Activated B cell treated with CpG ODN at 0.5 μM for 24 hours (primary cell): ENCODE results near the gene COL19A1. TPM values are rescaled to one million over a fixed set of nuclear protein-coding genes. Genes with fewer than 3 reads are reported as not detected.
"Not testable (repeated sequence)": the region's sequence is repeated elsewhere in the genome, so short reads cannot be mapped to it uniquely, and the experiment has no call there.

Experiments
- ATAC-seq: fragments of 200-7000 bp; cut with Tn5 transposase; one replicate; pipeline ENCODE4 v1.10.0; 2021; ENCODE audit warnings: low read depth, mild to moderate bottlenecking, moderate library complexity
- CTCF ChIA-PET: fragments of 350-600 bp; sonication (Branson Sonifier 250); formaldehyde crosslinking; loops from one replicate; lab custom pipeline; 2021; ENCODE audit warnings: antibody characterized with exemption; lab: Charles Lee
- POLR2A ChIA-PET: fragments of 350-600 bp; sonication (Branson Sonifier 250); formaldehyde crosslinking; loops from one replicate; lab custom pipeline; 2021; ENCODE audit warnings: antibody characterized with exemption; lab: Charles Lee
- DNase-seq: peaks from one replicate; pipeline ENCODE4 v3.0.0; 2022
- H3K27ac Mint-ChIP-seq: one replicate; pipeline ENCODE4 v1.8.0; 2020; ENCODE audit warnings: mixed read lengths
- H3K27me3 Mint-ChIP-seq: one replicate; pipeline ENCODE4 v1.8.0; 2021; ENCODE audit warnings: mixed read lengths
- H3K36me3 Mint-ChIP-seq: one replicate; pipeline ENCODE4 v1.8.0; 2021; ENCODE audit warnings: low read depth, mixed read lengths
- H3K4me1 Mint-ChIP-seq: one replicate; pipeline ENCODE4 v1.8.0; 2021; ENCODE audit warnings: mixed read lengths
- H3K4me3 Mint-ChIP-seq: one replicate; pipeline ENCODE4 v1.8.0; 2020; ENCODE audit warnings: mild to moderate bottlenecking, mixed read lengths
- H3K9me3 Mint-ChIP-seq: one replicate; pipeline ENCODE4 v1.8.0; 2020; ENCODE audit warnings: mixed read lengths
- CTCF ChIP-seq: fragments of 200-600 bp; IDR thresholded peaks from one replicate; pipeline ENCODE4 v1.8.0; 2022; ENCODE audit warnings: antibody characterized with exemption, mild to moderate bottlenecking
- intact Hi-C: fragments of 100-400 bp; cut with micrococcal nuclease; formaldehyde crosslinking; loops from one replicate; pipeline ENCODE4 v1.15.1; 2024
- total RNA-seq: library from RNA; stranded (reverse); gene quantifications from 2 replicates; pipeline ENCODE4 v1.2.3, GENCODE V29; 2022

The COL19A1 gene
- total RNA-seq, 1 donor from 2014 or later, result 54.4 TPM

- H3K4me1 Mint-ChIP-seq, result peaks cover 94% of the 10 kb centered on the region
- intact Hi-C loops, result loop anchor here (5.0 kb wide), 1 partner anchor 33 kb away; no protein-coding TSS in a partner anchor
- no peak overlapping the region for H3K4me3 Mint-ChIP-seq
- ChIA-PET CTCF (no interaction called here), POLR2A (no interaction called here)
- DNase-seq (no peak), ATAC-seq (no peak)
- H3K36me3 Mint-ChIP-seq, result peaks cover 57% of the 10 kb centered on the region
- peak overlapping the region; percentile 99 for H3K27ac Mint-ChIP-seq
- peaks cover 6% of the 10 kb centered on the region for H3K9me3 Mint-ChIP-seq
- no peak for TF ChIP-seq CTCF
- H3K27me3 Mint-ChIP-seq, result no peaks in the 10 kb centered on the region
Measured at GRCh38 chr6:69884231-69884630, 17.9 kb downstream of the COL19A1 start.

GRCh38 chr6:69887026-69887425, 20.7 kb downstream of the COL19A1 start:
- Mint-ChIP-seq H3K4me1 (peaks cover 84% of the 10 kb centered on the region), H3K27ac (peak overlapping the region; percentile 96), H3K36me3 (peaks cover 59% of the 10 kb centered on the region), H3K9me3 (peaks cover 5% of the 10 kb centered on the region), H3K27me3 (no peaks in the 10 kb centered on the region), H3K4me3 (peak overlapping the region; percentile 63)
- CTCF ChIA-PET, result interaction anchor here (1.0 kb wide), 1 partner anchor 19 kb away, joined by 3 read pairs; no protein-coding TSS in a partner anchor
- TF ChIP-seq CTCF, result no peak
- DNase-seq (no peak), ATAC-seq (peak; percentile 77)
- intact Hi-C loops, result no loop called here
- POLR2A ChIA-PET, result interaction anchor here (0.7 to 4.0 kb wide), 4 partner anchors 8 to 90 kb away, joined by 3 to 34 read pairs (median 4); partner anchors contain the start of genes COL19A1 and LMBRD1

- ATAC-seq (no peak), DNase-seq (no peak)
- Mint-ChIP-seq H3K4me1 (peaks cover 79% of the 10 kb centered on the region), H3K27ac (peak overlapping the region; percentile 96), H3K27me3 (no peaks in the 10 kb centered on the region), H3K36me3 (peaks cover 60% of the 10 kb centered on the region), H3K4me3 (peak overlapping the region; percentile 63), H3K9me3 (peaks cover 5% of the 10 kb centered on the region)
- intact Hi-C loops, result no loop called here
- POLR2A ChIA-PET, result interaction anchor here (1.4 to 4.0 kb wide), 2 partner anchors 21 to 91 kb away, joined by 4 to 34 read pairs; partner anchors contain the start of genes COL19A1 and LMBRD1
- no peak for TF ChIP-seq CTCF
- CTCF ChIA-PET, result interaction anchor here (0.6 kb wide), 1 partner anchor 9 kb away, joined by 3 read pairs; no protein-coding TSS in a partner anchor
Measured at GRCh38 chr6:69887714-69888345, 21.5 kb downstream of the COL19A1 start.

- ATAC-seq, result no peak
Measured at GRCh38 chr6:69888482-69889233, 22.3 kb downstream of the COL19A1 start.

GRCh38 chr6:69889234-69889974, 23.0 kb downstream of the COL19A1 start:
- H3K27me3 Mint-ChIP-seq, DNase-seq, H3K9me3 Mint-ChIP-seq, intact Hi-C loops, H3K4me3 Mint-ChIP-seq, ATAC-seq: not testable (repeated sequence)
- Mint-ChIP-seq H3K4me1 (peaks cover 77% of the 10 kb centered on the region), H3K27ac (peak overlapping the region; percentile 38), H3K36me3 (peaks cover 48% of the 10 kb centered on the region)
- ChIA-PET CTCF (interaction anchor here (1.1 kb wide), 1 partner anchor 23 kb away, joined by 3 read pairs; the partner anchor contains the start of gene COL19A1), POLR2A (interaction anchor here (0.7 to 4.0 kb wide), 4 partner anchors 8 to 22 kb away, joined by 3 to 34 read pairs (median 10); partner anchors contain the start of gene COL19A1)

More at GRCh38 chr6:69888482-69889233, 22.3 kb downstream of the COL19A1 start:
- no peak for DNase-seq
- CTCF ChIA-PET, result interaction anchor here (0.6 to 1.1 kb wide), 2 partner anchors 8 to 22 kb away, joined by 3 read pairs; partner anchors contain the start of gene COL19A1
- Mint-ChIP-seq H3K27ac (peak overlapping the region; percentile 96), H3K4me3 (no peak overlapping the region), H3K4me1 (peaks cover 76% of the 10 kb centered on the region), H3K27me3 (no peaks in the 10 kb centered on the region), H3K9me3 (peaks cover 5% of the 10 kb centered on the region), H3K36me3 (peaks cover 52% of the 10 kb centered on the region)
- TF ChIP-seq CTCF, result no peak
- intact Hi-C loops, result no loop called here
- POLR2A ChIA-PET, result interaction anchor here (0.7 to 4.0 kb wide), 4 partner anchors 8 to 21 kb away, joined by 3 to 34 read pairs (median 10); partner anchors contain the start of gene COL19A1

- Mint-ChIP-seq H3K36me3 (peaks cover 32% of the 10 kb centered on the region), H3K4me1 (peaks cover 74% of the 10 kb centered on the region)
- H3K4me3 Mint-ChIP-seq, H3K27me3 Mint-ChIP-seq, H3K27ac Mint-ChIP-seq, H3K9me3 Mint-ChIP-seq, POLR2A ChIA-PET, ATAC-seq, intact Hi-C loops, CTCF ChIA-PET, DNase-seq: not testable (repeated sequence)
Measured at GRCh38 chr6:69892561-69892960, 26.2 kb downstream of the COL19A1 start.

- POLR2A ChIA-PET, result interaction anchor here (0.6 kb wide), 1 partner anchor 20 kb away, joined by 4 read pairs; no protein-coding TSS in a partner anchor
- Mint-ChIP-seq H3K4me1 (peaks cover 70% of the 10 kb centered on the region), H3K36me3 (peaks cover 29% of the 10 kb centered on the region), H3K27ac (peak overlapping the region; percentile 53)
- H3K27me3 Mint-ChIP-seq, intact Hi-C loops, H3K9me3 Mint-ChIP-seq, DNase-seq, H3K4me3 Mint-ChIP-seq, CTCF ChIA-PET, ATAC-seq: not testable (repeated sequence)
Measured at GRCh38 chr6:69893266-69893665, 26.9 kb downstream of the COL19A1 start.
